HEK293T (cell line): ENCODE data around the gene ITIH2.

Source experiments
- BHLHE40 ChIP-seq: fragments of 450-650 bp; IDR thresholded peaks from 2 replicates; pipeline ENCODE4 v1.6.1; 2016; ENCODE audit warnings: mild to moderate bottlenecking, moderate library complexity, borderline replicate concordance
- NFRKB ChIP-seq: fragments of 450-650 bp; IDR thresholded peaks from 2 replicates; pipeline ENCODE4 v1.6.1; 2016; ENCODE audit warnings: mild to moderate bottlenecking, moderate library complexity

DNA sequence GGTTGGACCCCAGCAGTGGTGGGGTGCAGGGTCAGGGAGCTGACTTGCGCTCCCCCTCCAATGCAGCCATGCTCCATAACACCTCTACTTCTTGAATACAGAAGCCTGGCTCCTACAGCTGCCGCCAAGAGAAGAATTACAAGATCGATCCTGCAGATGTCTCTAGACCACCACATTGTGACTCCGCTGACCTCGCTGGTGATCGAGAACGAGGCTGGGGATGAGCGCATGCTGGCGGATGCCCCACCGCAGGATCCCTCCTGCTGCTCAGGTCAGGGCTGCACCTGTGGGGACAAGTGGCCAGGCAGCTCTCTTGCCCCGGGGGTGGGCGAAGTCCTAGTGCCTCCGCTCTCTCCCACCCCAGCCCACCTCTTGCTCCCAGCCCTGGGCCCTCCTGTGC is 31.7 kb downstream of the ITIH2 start:
- TF ChIP-seq NFRKB (no peak), BHLHE40 (no peak)
